ENCODE measurements around the gene ZFR2.

The ZFR2 gene

GRCh38 chr19:3785451-3785937 lies 83.3 kb downstream of the ZFR2 start:
- TF ChIP-seq, protein P1, sequence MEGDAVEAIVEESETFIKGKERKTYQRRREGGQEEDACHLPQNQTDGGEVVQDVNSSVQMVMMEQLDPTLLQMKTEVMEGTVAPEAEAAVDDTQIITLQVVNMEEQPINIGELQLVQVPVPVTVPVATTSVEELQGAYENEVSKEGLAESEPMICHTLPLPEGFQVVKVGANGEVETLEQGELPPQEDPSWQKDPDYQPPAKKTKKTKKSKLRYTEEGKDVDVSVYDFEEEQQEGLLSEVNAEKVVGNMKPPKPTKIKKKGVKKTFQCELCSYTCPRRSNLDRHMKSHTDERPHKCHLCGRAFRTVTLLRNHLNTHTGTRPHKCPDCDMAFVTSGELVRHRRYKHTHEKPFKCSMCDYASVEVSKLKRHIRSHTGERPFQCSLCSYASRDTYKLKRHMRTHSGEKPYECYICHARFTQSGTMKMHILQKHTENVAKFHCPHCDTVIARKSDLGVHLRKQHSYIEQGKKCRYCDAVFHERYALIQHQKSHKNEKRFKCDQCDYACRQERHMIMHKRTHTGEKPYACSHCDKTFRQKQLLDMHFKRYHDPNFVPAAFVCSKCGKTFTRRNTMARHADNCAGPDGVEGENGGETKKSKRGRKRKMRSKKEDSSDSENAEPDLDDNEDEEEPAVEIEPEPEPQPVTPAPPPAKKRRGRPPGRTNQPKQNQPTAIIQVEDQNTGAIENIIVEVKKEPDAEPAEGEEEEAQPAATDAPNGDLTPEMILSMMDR (conservative IDR thresholded peaks at IDR 0.05; ENCODE audit: control insufficient read depth, insufficient read depth, low read depth, low read length) = no peak
- DNase-seq (ENCODE audit: low read depth) = no peak
- no peak overlapping the region for H3K4me3 ChIP-seq (ENCODE audit: control insufficient read depth, low read depth, low read length)

DNA sequence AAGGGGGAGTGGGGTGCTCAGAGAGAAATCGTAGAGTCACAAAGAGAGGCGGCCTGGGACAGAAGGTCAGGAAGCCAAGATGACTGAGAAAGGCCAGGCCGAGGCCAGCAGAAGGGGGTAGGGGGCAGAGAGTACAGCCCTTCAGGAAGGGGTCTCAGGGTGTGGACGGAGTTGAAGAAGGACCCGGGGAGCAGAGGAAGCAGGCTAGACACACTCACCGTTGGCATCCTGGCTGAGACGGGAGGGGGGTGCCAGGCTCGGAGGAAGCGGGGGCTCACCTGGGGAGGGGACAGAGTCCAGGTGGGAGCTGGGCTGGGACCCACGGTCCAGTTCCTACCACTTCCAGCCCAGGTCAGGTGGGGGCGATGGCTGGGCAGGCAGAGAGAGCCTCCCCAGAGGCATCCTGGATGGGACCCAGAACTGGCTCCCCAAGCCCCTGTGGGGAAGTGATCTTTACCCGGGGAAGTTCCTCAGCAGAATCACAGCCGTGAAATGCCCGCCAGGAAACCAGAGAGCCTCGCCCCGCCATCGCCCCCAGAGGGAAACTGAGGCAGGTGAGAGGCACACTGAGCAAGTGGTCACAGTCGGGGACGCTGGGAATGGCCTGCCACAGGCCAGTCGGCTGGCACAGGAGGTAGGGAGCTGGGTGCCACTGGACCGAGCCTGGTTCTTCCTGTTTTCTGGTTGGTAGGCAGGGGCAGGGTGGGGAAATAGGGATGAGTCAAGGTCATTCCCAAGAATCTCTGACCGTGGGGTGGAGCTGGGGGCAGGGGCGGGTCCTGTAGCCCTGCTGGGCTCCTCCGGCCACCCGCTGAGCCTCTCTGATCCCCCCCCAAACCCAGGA lies 84.0 kb downstream of the ZFR2 start:
- H3K4me3 ChIP-seq (ENCODE audit: control insufficient read depth, low read depth, low read length) = no peak overlapping the region
- TF ChIP-seq, protein P1 (conservative IDR thresholded peaks at IDR 0.05; ENCODE audit: control insufficient read depth, insufficient read depth, low read depth, low read length) = no peak
- DNase-seq (ENCODE audit: low read depth) = peak; percentile 12

GRCh38 chr19:3783660-3784584 lies 84.9 kb downstream of the ZFR2 start:
- DNase-seq (ENCODE audit: low read depth) = no peak
- TF ChIP-seq, protein P1 (conservative IDR thresholded peaks at IDR 0.05; ENCODE audit: control insufficient read depth, insufficient read depth, low read depth, low read length) = peak; percentile 22

GRCh38 chr19:3782903-3783302 lies 85.9 kb downstream of the ZFR2 start:
- H3K4me3 ChIP-seq (ENCODE audit: control insufficient read depth, low read depth, low read length) = no peak overlapping the region
- TF ChIP-seq, protein P1 (conservative IDR thresholded peaks at IDR 0.05; ENCODE audit: control insufficient read depth, insufficient read depth, low read depth, low read length) = no peak
- no peak for DNase-seq (ENCODE audit: low read depth)

More at GRCh38 chr19:3783660-3784584, 84.9 kb downstream of the ZFR2 start:
- H3K4me3 ChIP-seq (ENCODE audit: control insufficient read depth, low read depth, low read length) = no peak overlapping the region

GRCh38 chr19:3782330-3782729 lies 86.5 kb downstream of the ZFR2 start:
- no peak for DNase-seq (ENCODE audit: low read depth)
- TF ChIP-seq, protein P1 (conservative IDR thresholded peaks at IDR 0.05; ENCODE audit: control insufficient read depth, insufficient read depth, low read depth, low read length) = no peak
- no peak overlapping the region for H3K4me3 ChIP-seq (ENCODE audit: control insufficient read depth, low read depth, low read length)

GRCh38 chr19:3781603-3782002 lies 87.2 kb downstream of the ZFR2 start:
- TF ChIP-seq, protein P1 (conservative IDR thresholded peaks at IDR 0.05; ENCODE audit: control insufficient read depth, insufficient read depth, low read depth, low read length) = no peak
- no peak overlapping the region for H3K4me3 ChIP-seq (ENCODE audit: control insufficient read depth, low read depth, low read length)
- DNase-seq (ENCODE audit: low read depth) = no peak

All from fibroblast of mammary gland (primary cell).